ENCODE results near the gene SPATA24.

DNA sequence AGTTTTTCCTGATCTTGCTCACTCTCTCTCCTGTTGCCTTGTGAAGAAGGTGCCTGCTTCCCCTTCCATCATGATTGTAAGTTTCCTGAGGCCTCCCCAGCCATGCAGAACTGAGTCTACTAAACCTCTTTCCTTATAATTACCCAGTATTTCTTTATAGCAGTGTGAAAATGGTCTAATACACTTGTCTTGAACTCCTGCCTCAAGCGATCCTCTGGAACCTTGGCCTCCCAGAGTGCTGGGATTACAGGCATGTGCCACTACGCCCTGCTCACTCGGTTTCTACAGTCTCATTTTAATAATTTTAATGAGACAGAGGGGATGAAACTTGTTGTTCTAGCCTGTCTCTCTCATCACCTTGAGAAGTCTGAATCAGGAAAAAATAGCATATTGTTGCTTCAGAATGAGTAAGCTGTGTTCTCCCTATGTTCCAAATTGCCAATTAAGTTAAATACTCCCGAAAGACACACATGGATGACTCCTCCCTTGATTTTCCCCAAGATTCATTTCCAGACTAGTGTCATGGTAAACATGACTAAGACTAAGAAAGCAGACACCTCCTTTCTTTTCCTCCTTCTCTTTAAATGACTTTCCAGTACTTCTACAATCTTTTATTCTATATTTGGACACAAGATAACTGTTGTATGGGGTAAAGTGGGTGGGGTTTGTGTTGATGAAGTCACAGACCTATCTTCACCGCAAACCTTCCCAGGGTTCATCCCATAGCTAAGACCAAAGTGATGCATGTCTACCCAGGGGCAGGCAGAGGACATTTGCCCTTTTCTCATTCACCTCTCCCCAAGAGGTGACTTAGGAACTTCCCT is 43.3 kb upstream of the SPATA24 start:
- TF ChIP-seq POLR2A (IDR thresholded peaks at IDR 0.05; ENCODE audit: low read length) (peak; percentile 36), GATA1 (IDR thresholded peaks at IDR 0.05; ENCODE audit: low read depth, low read length) (no peak)

Measured in erythroblast (primary cell).